ENCODE data around the gene TBL1XR1.

DNA sequence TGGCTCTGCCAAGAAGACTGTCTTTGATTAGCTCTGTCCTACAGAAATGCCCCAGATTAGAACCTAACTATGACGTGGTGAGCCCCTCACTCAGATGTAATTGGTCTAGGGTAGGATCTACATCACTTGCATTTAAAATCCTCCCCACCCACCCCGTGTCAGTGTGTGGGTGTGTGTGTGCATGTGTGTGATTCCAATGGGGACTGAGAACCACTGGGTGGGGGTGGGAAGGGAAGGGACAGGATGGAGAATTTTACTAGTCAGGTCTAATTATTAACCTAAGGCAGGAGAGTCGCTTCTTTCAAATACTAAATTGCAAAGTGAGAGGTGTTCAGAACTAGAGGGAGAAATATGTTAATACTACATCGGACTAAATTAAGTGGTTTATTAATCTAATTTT lies 91.7 kb downstream of the TBL1XR1 start:
- TF ChIP-seq POLR2A (IDR thresholded peaks at IDR 0.05; ENCODE audit: borderline replicate concordance, extremely low read depth, insufficient read depth, insufficient read length) = no peak
- TF ChIP-seq, protein P1, sequence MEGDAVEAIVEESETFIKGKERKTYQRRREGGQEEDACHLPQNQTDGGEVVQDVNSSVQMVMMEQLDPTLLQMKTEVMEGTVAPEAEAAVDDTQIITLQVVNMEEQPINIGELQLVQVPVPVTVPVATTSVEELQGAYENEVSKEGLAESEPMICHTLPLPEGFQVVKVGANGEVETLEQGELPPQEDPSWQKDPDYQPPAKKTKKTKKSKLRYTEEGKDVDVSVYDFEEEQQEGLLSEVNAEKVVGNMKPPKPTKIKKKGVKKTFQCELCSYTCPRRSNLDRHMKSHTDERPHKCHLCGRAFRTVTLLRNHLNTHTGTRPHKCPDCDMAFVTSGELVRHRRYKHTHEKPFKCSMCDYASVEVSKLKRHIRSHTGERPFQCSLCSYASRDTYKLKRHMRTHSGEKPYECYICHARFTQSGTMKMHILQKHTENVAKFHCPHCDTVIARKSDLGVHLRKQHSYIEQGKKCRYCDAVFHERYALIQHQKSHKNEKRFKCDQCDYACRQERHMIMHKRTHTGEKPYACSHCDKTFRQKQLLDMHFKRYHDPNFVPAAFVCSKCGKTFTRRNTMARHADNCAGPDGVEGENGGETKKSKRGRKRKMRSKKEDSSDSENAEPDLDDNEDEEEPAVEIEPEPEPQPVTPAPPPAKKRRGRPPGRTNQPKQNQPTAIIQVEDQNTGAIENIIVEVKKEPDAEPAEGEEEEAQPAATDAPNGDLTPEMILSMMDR (IDR thresholded peaks at IDR 0.05 in 2 of 3, conservative IDR thresholded peaks at IDR 0.05 in 1 of 3; ENCODE audit: borderline replicate concordance in 1 of 3, insufficient read depth in 1 of 3, low read depth in 2 of 3, low read length in 2 of 3) = no peak
- TF ChIP-seq YY1 (IDR thresholded peaks at IDR 0.05; ENCODE audit: extremely low read depth, insufficient replicate concordance, low read depth, low read length) = no peak
- TF ChIP-seq ZNF274 (IDR thresholded peaks at IDR 0.05; ENCODE audit: low read depth, low read length) = no peak
- TF ChIP-seq, protein P2, sequence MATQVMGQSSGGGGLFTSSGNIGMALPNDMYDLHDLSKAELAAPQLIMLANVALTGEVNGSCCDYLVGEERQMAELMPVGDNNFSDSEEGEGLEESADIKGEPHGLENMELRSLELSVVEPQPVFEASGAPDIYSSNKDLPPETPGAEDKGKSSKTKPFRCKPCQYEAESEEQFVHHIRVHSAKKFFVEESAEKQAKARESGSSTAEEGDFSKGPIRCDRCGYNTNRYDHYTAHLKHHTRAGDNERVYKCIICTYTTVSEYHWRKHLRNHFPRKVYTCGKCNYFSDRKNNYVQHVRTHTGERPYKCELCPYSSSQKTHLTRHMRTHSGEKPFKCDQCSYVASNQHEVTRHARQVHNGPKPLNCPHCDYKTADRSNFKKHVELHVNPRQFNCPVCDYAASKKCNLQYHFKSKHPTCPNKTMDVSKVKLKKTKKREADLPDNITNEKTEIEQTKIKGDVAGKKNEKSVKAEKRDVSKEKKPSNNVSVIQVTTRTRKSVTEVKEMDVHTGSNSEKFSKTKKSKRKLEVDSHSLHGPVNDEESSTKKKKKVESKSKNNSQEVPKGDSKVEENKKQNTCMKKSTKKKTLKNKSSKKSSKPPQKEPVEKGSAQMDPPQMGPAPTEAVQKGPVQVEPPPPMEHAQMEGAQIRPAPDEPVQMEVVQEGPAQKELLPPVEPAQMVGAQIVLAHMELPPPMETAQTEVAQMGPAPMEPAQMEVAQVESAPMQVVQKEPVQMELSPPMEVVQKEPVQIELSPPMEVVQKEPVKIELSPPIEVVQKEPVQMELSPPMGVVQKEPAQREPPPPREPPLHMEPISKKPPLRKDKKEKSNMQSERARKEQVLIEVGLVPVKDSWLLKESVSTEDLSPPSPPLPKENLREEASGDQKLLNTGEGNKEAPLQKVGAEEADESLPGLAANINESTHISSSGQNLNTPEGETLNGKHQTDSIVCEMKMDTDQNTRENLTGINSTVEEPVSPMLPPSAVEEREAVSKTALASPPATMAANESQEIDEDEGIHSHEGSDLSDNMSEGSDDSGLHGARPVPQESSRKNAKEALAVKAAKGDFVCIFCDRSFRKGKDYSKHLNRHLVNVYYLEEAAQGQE (IDR thresholded peaks at IDR 0.05; ENCODE audit: low read depth) = no peak
- no peak for TF ChIP-seq EZH2 (IDR thresholded peaks at IDR 0.05)
- TF ChIP-seq SRF (IDR thresholded peaks at IDR 0.05; ENCODE audit: low read depth) = no peak
- TF ChIP-seq, protein P3, sequence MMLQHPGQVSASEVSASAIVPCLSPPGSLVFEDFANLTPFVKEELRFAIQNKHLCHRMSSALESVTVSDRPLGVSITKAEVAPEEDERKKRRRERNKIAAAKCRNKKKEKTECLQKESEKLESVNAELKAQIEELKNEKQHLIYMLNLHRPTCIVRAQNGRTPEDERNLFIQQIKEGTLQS (IDR thresholded peaks at IDR 0.05) = no peak
- no peak for TF ChIP-seq POLR2AphosphoS5 (IDR thresholded peaks at IDR 0.05; ENCODE audit: low read depth, low read length)
- TF ChIP-seq ZFX (IDR thresholded peaks at IDR 0.05) = no peak
- no peak for TF ChIP-seq SIN3A (IDR thresholded peaks at IDR 0.05; ENCODE audit: low read depth)
- TF ChIP-seq CEBPB (IDR thresholded peaks at IDR 0.05; ENCODE audit: low read depth) = no peak

Data from HCT116 (cell line).